WTC11 (cell line): ENCODE measurements around the gene HLA-F.

Experiments
- ATF1 ChIP-seq: sonication (generic); formaldehyde crosslinking; IDR thresholded peaks from 2 replicates; pipeline ENCODE4 v1.8.1; 2023; ENCODE audit warnings: mild to moderate bottlenecking, moderate library complexity, missing genetic modification reagents
- ATF2 ChIP-seq: sonication (generic); formaldehyde crosslinking; IDR thresholded peaks from 2 replicates; pipeline ENCODE4 v1.8.1; 2022; ENCODE audit warnings: low read depth, missing genetic modification reagents, borderline replicate concordance
- CTCF ChIP-seq: fragments of 200-600 bp; IDR thresholded peaks from 2 replicates; pipeline ENCODE4 v1.8.0; 2022; ENCODE audit warnings: antibody characterized with exemption
- IRF1 ChIP-seq: sonication (generic); formaldehyde crosslinking; IDR thresholded peaks from 2 replicates; pipeline ENCODE4 v1.8.0; 2023; ENCODE audit warnings: missing genetic modification reagents
- JUN ChIP-seq: sonication (generic); formaldehyde crosslinking; IDR thresholded peaks from 2 replicates; pipeline ENCODE4 v1.8.0; 2023; ENCODE audit warnings: mild to moderate bottlenecking, missing genetic modification reagents
- TP53 ChIP-seq: sonication (generic); formaldehyde crosslinking; IDR thresholded peaks from 2 replicates; pipeline ENCODE4 v1.8.1; 2023; ENCODE audit warnings: mild to moderate bottlenecking, missing genetic modification reagents
- ZBTB21 ChIP-seq: sonication (generic); formaldehyde crosslinking; IDR thresholded peaks from 2 replicates; pipeline ENCODE4 v1.8.1; 2023; ENCODE audit warnings: mild to moderate bottlenecking, missing genetic modification reagents, borderline replicate concordance
- ZNF121 ChIP-seq: sonication (generic); formaldehyde crosslinking; IDR thresholded peaks from 2 replicates; pipeline ENCODE4 v1.8.0; 2023; ENCODE audit warnings: missing genetic modification reagents
- TF ChIP-seq, protein P1 (sequence below): sonication (generic); formaldehyde crosslinking; IDR thresholded peaks from 2 replicates; pipeline ENCODE4 v1.8.1; 2023; ENCODE audit warnings: mild to moderate bottlenecking, missing genetic modification reagents
- TF ChIP-seq, protein P2 (sequence below): sonication (generic); formaldehyde crosslinking; IDR thresholded peaks from 2 replicates; pipeline ENCODE4 v1.8.0; 2022; ENCODE audit warnings: missing genetic modification reagents
- TF ChIP-seq, protein P3 (sequence below): sonication (generic); formaldehyde crosslinking; IDR thresholded peaks from 2 replicates; pipeline ENCODE4 v1.8.0; 2022; ENCODE audit warnings: mild to moderate bottlenecking, missing genetic modification reagents
- TF ChIP-seq, protein P4 (sequence below): fragments of 250-450 bp; sonication (Bioruptor Pico); IDR thresholded peaks from 2 replicates; pipeline ENCODE4 v1.8.0; 2021; ENCODE audit warnings: mild to moderate bottlenecking

- TF ChIP-seq, protein P1, sequence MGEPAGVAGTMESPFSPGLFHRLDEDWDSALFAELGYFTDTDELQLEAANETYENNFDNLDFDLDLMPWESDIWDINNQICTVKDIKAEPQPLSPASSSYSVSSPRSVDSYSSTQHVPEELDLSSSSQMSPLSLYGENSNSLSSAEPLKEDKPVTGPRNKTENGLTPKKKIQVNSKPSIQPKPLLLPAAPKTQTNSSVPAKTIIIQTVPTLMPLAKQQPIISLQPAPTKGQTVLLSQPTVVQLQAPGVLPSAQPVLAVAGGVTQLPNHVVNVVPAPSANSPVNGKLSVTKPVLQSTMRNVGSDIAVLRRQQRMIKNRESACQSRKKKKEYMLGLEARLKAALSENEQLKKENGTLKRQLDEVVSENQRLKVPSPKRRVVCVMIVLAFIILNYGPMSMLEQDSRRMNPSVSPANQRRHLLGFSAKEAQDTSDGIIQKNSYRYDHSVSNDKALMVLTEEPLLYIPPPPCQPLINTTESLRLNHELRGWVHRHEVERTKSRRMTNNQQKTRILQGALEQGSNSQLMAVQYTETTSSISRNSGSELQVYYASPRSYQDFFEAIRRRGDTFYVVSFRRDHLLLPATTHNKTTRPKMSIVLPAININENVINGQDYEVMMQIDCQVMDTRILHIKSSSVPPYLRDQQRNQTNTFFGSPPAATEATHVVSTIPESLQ = no peak
- TF ChIP-seq CTCF = no peak
- TF ChIP-seq, protein P2, sequence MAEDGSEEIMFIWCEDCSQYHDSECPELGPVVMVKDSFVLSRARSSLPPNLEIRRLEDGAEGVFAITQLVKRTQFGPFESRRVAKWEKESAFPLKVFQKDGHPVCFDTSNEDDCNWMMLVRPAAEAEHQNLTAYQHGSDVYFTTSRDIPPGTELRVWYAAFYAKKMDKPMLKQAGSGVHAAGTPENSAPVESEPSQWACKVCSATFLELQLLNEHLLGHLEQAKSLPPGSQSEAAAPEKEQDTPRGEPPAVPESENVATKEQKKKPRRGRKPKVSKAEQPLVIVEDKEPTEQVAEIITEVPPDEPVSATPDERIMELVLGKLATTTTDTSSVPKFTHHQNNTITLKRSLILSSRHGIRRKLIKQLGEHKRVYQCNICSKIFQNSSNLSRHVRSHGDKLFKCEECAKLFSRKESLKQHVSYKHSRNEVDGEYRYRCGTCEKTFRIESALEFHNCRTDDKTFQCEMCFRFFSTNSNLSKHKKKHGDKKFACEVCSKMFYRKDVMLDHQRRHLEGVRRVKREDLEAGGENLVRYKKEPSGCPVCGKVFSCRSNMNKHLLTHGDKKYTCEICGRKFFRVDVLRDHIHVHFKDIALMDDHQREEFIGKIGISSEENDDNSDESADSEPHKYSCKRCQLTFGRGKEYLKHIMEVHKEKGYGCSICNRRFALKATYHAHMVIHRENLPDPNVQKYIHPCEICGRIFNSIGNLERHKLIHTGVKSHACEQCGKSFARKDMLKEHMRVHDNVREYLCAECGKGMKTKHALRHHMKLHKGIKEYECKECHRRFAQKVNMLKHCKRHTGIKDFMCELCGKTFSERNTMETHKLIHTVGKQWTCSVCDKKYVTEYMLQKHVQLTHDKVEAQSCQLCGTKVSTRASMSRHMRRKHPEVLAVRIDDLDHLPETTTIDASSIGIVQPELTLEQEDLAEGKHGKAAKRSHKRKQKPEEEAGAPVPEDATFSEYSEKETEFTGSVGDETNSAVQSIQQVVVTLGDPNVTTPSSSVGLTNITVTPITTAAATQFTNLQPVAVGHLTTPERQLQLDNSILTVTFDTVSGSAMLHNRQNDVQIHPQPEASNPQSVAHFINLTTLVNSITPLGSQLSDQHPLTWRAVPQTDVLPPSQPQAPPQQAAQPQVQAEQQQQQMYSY (CRISPR knock-in tag) = no peak
- TF ChIP-seq, protein P3, sequence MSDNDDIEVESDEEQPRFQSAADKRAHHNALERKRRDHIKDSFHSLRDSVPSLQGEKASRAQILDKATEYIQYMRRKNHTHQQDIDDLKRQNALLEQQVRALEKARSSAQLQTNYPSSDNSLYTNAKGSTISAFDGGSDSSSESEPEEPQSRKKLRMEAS (CRISPR knock-in tag) = no peak
- no peak for TF ChIP-seq ZNF121 (CRISPR knock-in tag)
- no peak for TF ChIP-seq TP53 (CRISPR knock-in tag)
- TF ChIP-seq ZBTB21 (CRISPR knock-in tag) = no peak
- TF ChIP-seq JUN (CRISPR knock-in tag) = no peak
- no peak for TF ChIP-seq ATF2 (CRISPR knock-in tag)
- TF ChIP-seq ATF1 (CRISPR knock-in tag) = no peak
- TF ChIP-seq, protein P4, sequence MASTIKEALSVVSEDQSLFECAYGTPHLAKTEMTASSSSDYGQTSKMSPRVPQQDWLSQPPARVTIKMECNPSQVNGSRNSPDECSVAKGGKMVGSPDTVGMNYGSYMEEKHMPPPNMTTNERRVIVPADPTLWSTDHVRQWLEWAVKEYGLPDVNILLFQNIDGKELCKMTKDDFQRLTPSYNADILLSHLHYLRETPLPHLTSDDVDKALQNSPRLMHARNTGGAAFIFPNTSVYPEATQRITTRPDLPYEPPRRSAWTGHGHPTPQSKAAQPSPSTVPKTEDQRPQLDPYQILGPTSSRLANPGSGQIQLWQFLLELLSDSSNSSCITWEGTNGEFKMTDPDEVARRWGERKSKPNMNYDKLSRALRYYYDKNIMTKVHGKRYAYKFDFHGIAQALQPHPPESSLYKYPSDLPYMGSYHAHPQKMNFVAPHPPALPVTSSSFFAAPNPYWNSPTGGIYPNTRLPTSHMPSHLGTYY = no peak
- no peak for TF ChIP-seq IRF1
These were observed 6.6 kb downstream of the HLA-F start for GRCh38 chr6:29729774-29730328.
